ENCODE results near the gene MT1M.

Gene MT1M

DNA sequence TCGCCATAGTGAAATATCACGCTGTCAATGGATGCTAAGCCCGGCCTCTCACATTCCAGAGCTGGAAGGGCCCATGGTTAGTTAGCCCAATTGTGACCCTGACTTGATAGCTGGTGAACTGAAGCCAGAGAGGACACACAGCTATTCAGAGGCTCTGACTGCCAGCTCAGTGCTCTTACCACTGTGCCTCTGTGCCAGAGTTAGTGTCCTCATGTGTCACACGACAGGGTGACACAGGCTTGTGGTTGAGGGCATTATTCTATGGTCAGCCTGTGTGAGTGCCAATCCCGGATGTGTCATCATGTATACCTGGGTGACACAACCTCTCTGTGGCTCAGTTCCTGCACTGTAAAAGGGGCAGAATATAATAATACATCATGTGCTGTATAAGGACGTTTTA, 47.4 kb downstream of the MT1M start:
- H3K36me3 Mint-ChIP-seq (ENCODE audit: low read depth): peaks cover 3% of the 10 kb centered on the region
- peaks cover 65% of the 10 kb centered on the region for H3K27me3 Mint-ChIP-seq (ENCODE audit: low read depth, poor library complexity)
- no peak overlapping the region for H3K4me3 Mint-ChIP-seq
- no peaks in the 10 kb centered on the region for H3K9me3 Mint-ChIP-seq
- no peak overlapping the region for H3K27ac Mint-ChIP-seq
- H3K4me1 Mint-ChIP-seq: peaks cover 29% of the 10 kb centered on the region
- TF ChIP-seq, protein P1, sequence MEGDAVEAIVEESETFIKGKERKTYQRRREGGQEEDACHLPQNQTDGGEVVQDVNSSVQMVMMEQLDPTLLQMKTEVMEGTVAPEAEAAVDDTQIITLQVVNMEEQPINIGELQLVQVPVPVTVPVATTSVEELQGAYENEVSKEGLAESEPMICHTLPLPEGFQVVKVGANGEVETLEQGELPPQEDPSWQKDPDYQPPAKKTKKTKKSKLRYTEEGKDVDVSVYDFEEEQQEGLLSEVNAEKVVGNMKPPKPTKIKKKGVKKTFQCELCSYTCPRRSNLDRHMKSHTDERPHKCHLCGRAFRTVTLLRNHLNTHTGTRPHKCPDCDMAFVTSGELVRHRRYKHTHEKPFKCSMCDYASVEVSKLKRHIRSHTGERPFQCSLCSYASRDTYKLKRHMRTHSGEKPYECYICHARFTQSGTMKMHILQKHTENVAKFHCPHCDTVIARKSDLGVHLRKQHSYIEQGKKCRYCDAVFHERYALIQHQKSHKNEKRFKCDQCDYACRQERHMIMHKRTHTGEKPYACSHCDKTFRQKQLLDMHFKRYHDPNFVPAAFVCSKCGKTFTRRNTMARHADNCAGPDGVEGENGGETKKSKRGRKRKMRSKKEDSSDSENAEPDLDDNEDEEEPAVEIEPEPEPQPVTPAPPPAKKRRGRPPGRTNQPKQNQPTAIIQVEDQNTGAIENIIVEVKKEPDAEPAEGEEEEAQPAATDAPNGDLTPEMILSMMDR (IDR thresholded peaks at IDR 0.05): no peak
- DNase-seq: no peak

DNA sequence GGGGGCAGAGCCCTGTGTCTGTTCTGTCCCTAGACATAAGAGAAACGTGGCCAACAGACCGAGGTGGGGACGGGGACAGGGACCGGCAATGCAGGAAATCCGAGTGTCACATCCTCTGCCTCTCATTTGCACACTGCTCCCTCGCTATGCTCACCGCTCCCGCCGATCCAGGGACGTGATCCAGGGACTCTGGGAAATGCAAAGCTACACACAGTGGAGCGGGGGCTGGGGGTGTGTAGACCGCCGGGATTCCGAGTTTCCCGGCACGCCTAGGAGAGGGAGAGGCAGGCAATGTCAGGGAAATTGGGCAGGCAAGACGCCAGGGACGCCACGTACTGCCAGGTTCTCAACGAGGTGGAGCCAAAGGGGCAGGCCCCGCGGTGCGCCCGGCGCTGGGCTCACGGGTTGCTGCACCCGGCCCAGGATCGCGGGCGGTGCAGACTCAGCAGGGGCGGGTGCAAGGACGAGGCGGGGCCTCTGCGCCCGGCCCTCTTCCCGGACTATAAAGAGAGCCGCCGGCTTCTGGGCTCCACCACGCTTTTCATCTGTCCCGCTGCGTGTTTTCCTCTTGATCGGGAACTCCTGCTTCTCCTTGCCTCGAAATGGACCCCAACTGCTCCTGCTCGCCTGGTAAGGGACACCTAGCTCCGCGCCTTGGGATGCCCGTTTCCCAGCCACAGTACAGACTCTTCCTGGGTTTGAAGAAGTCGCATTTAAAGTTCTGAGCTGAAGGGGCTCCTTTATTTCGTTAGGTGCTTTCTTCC, 49.7 kb downstream of the MT1M start, which contains the start of gene MT1X:
TSS of gene MT1X (plus strand) at position 532 of the 764 bp plus-strand sequence. CDS start at position 603, 71 bp downstream.
- no peak within 1 kb of the TSS for H3K27ac Mint-ChIP-seq
- peak within 1 kb of the TSS; percentile 89 for H3K4me3 Mint-ChIP-seq
- H3K9me3 Mint-ChIP-seq: peaks cover 14% of the 10 kb centered on the region
- H3K4me1 Mint-ChIP-seq: peaks cover 14% of the 10 kb centered on the region
- TF ChIP-seq, protein P1 (IDR thresholded peaks at IDR 0.05): no peak
- peaks cover 8% of the 10 kb centered on the region for H3K36me3 Mint-ChIP-seq (ENCODE audit: low read depth)
- H3K27me3 Mint-ChIP-seq (ENCODE audit: low read depth, poor library complexity): peaks cover 55% of the 10 kb centered on the region
- DNase-seq: peak; percentile 82

DNA sequence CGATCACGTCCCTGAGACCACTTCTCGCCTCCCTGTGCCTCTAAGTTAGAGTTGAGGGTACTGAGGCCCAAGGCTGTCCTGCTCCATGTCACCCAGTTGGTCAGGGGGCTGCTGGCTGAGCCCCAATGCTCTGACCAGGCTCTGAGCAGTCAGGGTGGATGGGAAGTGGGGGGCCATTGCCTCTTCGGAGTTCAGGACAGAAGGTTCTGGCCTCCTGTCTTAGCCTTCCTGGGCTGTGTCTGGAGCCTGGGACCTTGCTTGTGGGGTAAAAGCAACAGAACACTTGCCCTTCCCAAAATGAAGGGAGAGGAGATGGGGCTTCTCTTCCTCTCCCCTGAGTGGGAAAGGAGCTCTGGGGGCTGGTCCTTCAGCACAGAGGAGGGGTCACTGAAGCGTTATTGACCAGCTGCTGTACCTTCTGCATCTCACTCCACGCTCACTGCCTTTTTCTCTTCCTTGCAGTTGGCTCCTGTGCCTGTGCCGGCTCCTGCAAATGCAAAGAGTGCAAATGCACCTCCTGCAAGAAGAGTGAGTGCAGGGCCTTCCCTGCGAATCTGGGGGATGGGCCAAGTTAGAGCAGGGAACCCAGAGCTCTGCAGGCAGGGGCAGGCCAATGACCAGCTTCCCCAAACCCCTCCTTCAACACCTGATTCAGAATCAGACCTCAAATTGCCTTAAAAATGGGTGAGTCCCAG, 50.4 kb downstream of the MT1M start:
- H3K27me3 Mint-ChIP-seq (ENCODE audit: low read depth, poor library complexity): peaks cover 50% of the 10 kb centered on the region
- peaks cover 20% of the 10 kb centered on the region for H3K9me3 Mint-ChIP-seq
- peaks cover 8% of the 10 kb centered on the region for H3K36me3 Mint-ChIP-seq (ENCODE audit: low read depth)
- DNase-seq: no peak
- TF ChIP-seq, protein P1 (IDR thresholded peaks at IDR 0.05): no peak
- no peak overlapping the region for H3K27ac Mint-ChIP-seq
- H3K4me1 Mint-ChIP-seq: peaks cover 14% of the 10 kb centered on the region
- H3K4me3 Mint-ChIP-seq: peak overlapping the region; percentile 89

Data from nephron progenitor cell (in vitro differentiated cells).